AG04449 (cell line): ENCODE results near the gene CACNG7.

Source experiments
- CTCF ChIA-PET: fragments of 350-600 bp; formaldehyde crosslinking; extraction: SDS; loops from one replicate; lab custom pipeline; 2021; ENCODE audit warnings: antibody characterized with exemption; lab: Yijun Ruan, JAX
- POLR2A ChIA-PET: fragments of 400-600, 350-600 bp; formaldehyde crosslinking; extraction: SDS; loops from one replicate; lab custom pipeline; 2020; ENCODE audit warnings: antibody characterized with exemption, inconsistent platforms; lab: Yijun Ruan, JAX
- DNase-seq: peaks from one replicate; pipeline ENCODE4 v3.0.0-alpha.2; 2010; ENCODE audit warnings: low read depth, low spot score
- H3K4me3 ChIP-seq: 2 replicates; pipeline ENCODE4 v1.5.1; 2011; ENCODE audit warnings: low read depth, mild to moderate bottlenecking, control low read depth, low read length
- CTCF ChIP-seq: IDR thresholded peaks from one replicate; pipeline ENCODE4 v1.5.1; 2011; ENCODE audit warnings: mild to moderate bottlenecking, moderate library complexity, low read length, control low read depth, inconsistent platforms; ENCODE audit not compliant: insufficient read depth; ENCODE audit errors: missing control alignments

Gene CACNG7

GRCh38 chr19:53871454-53871853 lies 37.6 kb upstream of the CACNG7 start:
- no peak for DNase-seq
- no peak for TF ChIP-seq CTCF
- no peak overlapping the region for H3K4me3 ChIP-seq
- CTCF ChIA-PET, result interaction anchor here (1.7 kb wide), 1 partner anchor 28 kb away, joined by 5 read pairs; no protein-coding TSS in a partner anchor
- POLR2A ChIA-PET, result no interaction called here

GRCh38 chr19:53872762-53873161 lies 36.3 kb upstream of the CACNG7 start:
- ChIA-PET CTCF (interaction anchor here (1.1 kb wide), 1 partner anchor 34 kb away, joined by 3 read pairs; no protein-coding TSS in a partner anchor), POLR2A (interaction anchor here (1.6 kb wide), 1 partner anchor 238 kb away, joined by 5 read pairs; no protein-coding TSS in a partner anchor)
- DNase-seq, result no peak
- no peak for TF ChIP-seq CTCF
- no peak overlapping the region for H3K4me3 ChIP-seq

GRCh38 chr19:53873773-53874605 lies 35.1 kb upstream of the CACNG7 start:
- CTCF ChIA-PET, result no interaction called here
- POLR2A ChIA-PET, result interaction anchor here (1.6 kb wide), 1 partner anchor 237 kb away, joined by 5 read pairs; no protein-coding TSS in a partner anchor
- no peak for DNase-seq
- no peak overlapping the region for H3K4me3 ChIP-seq
- no peak for TF ChIP-seq CTCF

- H3K4me3 ChIP-seq, result no peak overlapping the region
- ChIA-PET CTCF (no interaction called here), POLR2A (no interaction called here)
- no peak for TF ChIP-seq CTCF
- DNase-seq, result no peak
Observed at GRCh38 chr19:53874606-53874990, 34.5 kb upstream of the CACNG7 start.

- POLR2A ChIA-PET, result interaction anchor here (2.0 kb wide), 1 partner anchor 8 kb away, joined by 16 read pairs; the partner anchor contains the start of gene MYADM
- DNase-seq, result no peak
- CTCF ChIA-PET, result interaction anchor here (1.0 to 2.3 kb wide), 3 partner anchors 29 to 154 kb away, joined by 3 to 8 read pairs (median 6); no protein-coding TSS in a partner anchor
- TF ChIP-seq CTCF, result no peak
- H3K4me3 ChIP-seq, result no peak overlapping the region
Observed at GRCh38 chr19:53875602-53876325, 33.3 kb upstream of the CACNG7 start.
